KOPT-K1 (cell line): Measurements from ENCODE around the gene C19orf73.
A peak's percentile ranks its signal among the peaks of the same experiment; 100 is the strongest.
"Not testable (repeated sequence)": the region's sequence is repeated elsewhere in the genome, so short reads cannot be mapped to it uniquely, and the experiment has no call there.

Source experiments
- H3K27ac ChIP-seq: fragments of 200-600 bp; sonication (generic); 2 replicates; pipeline ENCODE4 v1.5.1; 2016; ENCODE audit warnings: antibody characterized with exemption, mild to moderate bottlenecking, low read depth, low read length; ENCODE audit not compliant: poor library complexity, severe bottlenecking
- H3K36me3 ChIP-seq: fragments of 200-600 bp; sonication (generic); 2 replicates; pipeline ENCODE4 v1.5.1; 2017; ENCODE audit warnings: antibody characterized with exemption, mild to moderate bottlenecking, low read length, moderate library complexity; ENCODE audit not compliant: insufficient read depth
- H3K9me3 ChIP-seq: fragments of 200-600 bp; sonication (generic); 2 replicates; pipeline ENCODE4 v1.5.1; 2017; ENCODE audit warnings: antibody characterized with exemption, low read length, mild to moderate bottlenecking; ENCODE audit not compliant: insufficient read depth, poor library complexity, severe bottlenecking

The C19orf73 gene

GRCh38 chr19:49151267-49152118 is 32.5 kb upstream of the C19orf73 start:
- H3K27ac ChIP-seq: no peak overlapping the region
- no peaks in the 10 kb centered on the region for H3K36me3 ChIP-seq
- no peaks in the 10 kb centered on the region for H3K9me3 ChIP-seq

- Histone ChIP-seq H3K27ac (no peak overlapping the region), H3K36me3 (no peaks in the 10 kb centered on the region)
These were observed 32.0 kb upstream of the C19orf73 start for GRCh38 chr19:49150944-49151243.

GRCh38 chr19:49150106-49150943 is 31.4 kb upstream of the C19orf73 start:
- Histone ChIP-seq H3K36me3 (no peaks in the 10 kb centered on the region), H3K9me3 (no peaks in the 10 kb centered on the region), H3K27ac (no peak overlapping the region)

More at GRCh38 chr19:49150944-49151243, 32.0 kb upstream of the C19orf73 start:
- no peaks in the 10 kb centered on the region for H3K9me3 ChIP-seq

GRCh38 chr19:49149652-49150105 is 30.7 kb upstream of the C19orf73 start:
- H3K27ac ChIP-seq: no peak overlapping the region
- no peaks in the 10 kb centered on the region for H3K36me3 ChIP-seq
- H3K9me3 ChIP-seq: no peaks in the 10 kb centered on the region

- no peak overlapping the region for H3K27ac ChIP-seq
- no peaks in the 10 kb centered on the region for H3K9me3 ChIP-seq
- no peaks in the 10 kb centered on the region for H3K36me3 ChIP-seq
These were observed 30.1 kb upstream of the C19orf73 start for GRCh38 chr19:49148784-49149651.

GRCh38 chr19:49148044-49148682 is 29.2 kb upstream of the C19orf73 start:
- no peaks in the 10 kb centered on the region for H3K36me3 ChIP-seq
- no peak overlapping the region for H3K27ac ChIP-seq
- H3K9me3 ChIP-seq: no peaks in the 10 kb centered on the region

GRCh38 chr19:49146408-49146770 is 27.4 kb upstream of the C19orf73 start:
- not testable (repeated sequence) for H3K27ac ChIP-seq, H3K36me3 ChIP-seq, H3K9me3 ChIP-seq

GRCh38 chr19:49145573-49146407 is 26.8 kb upstream of the C19orf73 start:
- no peaks in the 10 kb centered on the region for H3K9me3 ChIP-seq
- H3K36me3 ChIP-seq: no peaks in the 10 kb centered on the region
- peak overlapping the region; percentile 39 for H3K27ac ChIP-seq

GRCh38 chr19:49142866-49143335 is 24.0 kb upstream of the C19orf73 start:
- no peak overlapping the region for H3K27ac ChIP-seq

GRCh38 chr19:49141352-49141751 is 22.4 kb upstream of the C19orf73 start:
- H3K27ac ChIP-seq: no peak overlapping the region
- no peaks in the 10 kb centered on the region for H3K9me3 ChIP-seq
- H3K36me3 ChIP-seq: no peaks in the 10 kb centered on the region

More at GRCh38 chr19:49142866-49143335, 24.0 kb upstream of the C19orf73 start:
- no peaks in the 10 kb centered on the region for H3K9me3 ChIP-seq
- H3K36me3 ChIP-seq: no peaks in the 10 kb centered on the region

GRCh38 chr19:49140951-49141350 is 22.0 kb upstream of the C19orf73 start:
- no peaks in the 10 kb centered on the region for H3K36me3 ChIP-seq
- no peak overlapping the region for H3K27ac ChIP-seq
- no peaks in the 10 kb centered on the region for H3K9me3 ChIP-seq

- Histone ChIP-seq H3K9me3 (no peaks in the 10 kb centered on the region), H3K27ac (no peak overlapping the region), H3K36me3 (no peaks in the 10 kb centered on the region)
These were observed 17.8 kb upstream of the C19orf73 start for GRCh38 chr19:49136771-49137171.

- no peak overlapping the region for H3K27ac ChIP-seq
- H3K9me3 ChIP-seq: no peaks in the 10 kb centered on the region
- H3K36me3 ChIP-seq: no peaks in the 10 kb centered on the region
These were observed 16.7 kb upstream of the C19orf73 start for GRCh38 chr19:49135686-49136085.
